Superior temporal gyrus (tissue), 1 donor: ENCODE measurements around the gene KCNJ14.

ENCODE experiments used
- DNase-seq: peaks from one replicate; pipeline ENCODE4 v3.0.0-alpha.2; 2016; ENCODE audit errors: extremely low spot score

Gene KCNJ14

GRCh38 chr19:48445606-48446481, 9.5 kb upstream of the KCNJ14 start, which contains the start of gene GRWD1:
Gene GRWD1 (plus strand): TSS chr19:48445983. CDS start chr19:48446006, 23 bp downstream.
- peak; percentile 96 for DNase-seq

GRCh38 chr19:48446579-48446978, 8.8 kb upstream of the KCNJ14 start:
- DNase-seq, result no peak

GRCh38 chr19:48448563-48448962, 6.8 kb upstream of the KCNJ14 start:
- DNase-seq, result no peak

- no peak for DNase-seq
Observed at GRCh38 chr19:48450441-48450840, 4.9 kb upstream of the KCNJ14 start.

- DNase-seq, result no peak
Observed at GRCh38 chr19:48450863-48451262, 4.5 kb upstream of the KCNJ14 start.

GRCh38 chr19:48451624-48452023, 3.8 kb upstream of the KCNJ14 start:
- DNase-seq, result no peak

- DNase-seq, result no peak
Observed at GRCh38 chr19:48452289-48453190, 2.8 kb upstream of the KCNJ14 start.

- no peak for DNase-seq
Observed at GRCh38 chr19:48454150-48454730, 1.1 kb upstream of the KCNJ14 start.

GRCh38 chr19:48455908-48456562, 661 bp downstream of the KCNJ14 start:
- DNase-seq, result no peak

GRCh38 chr19:48456864-48457263, 1.5 kb downstream of the KCNJ14 start:
- no peak for DNase-seq

GRCh38 chr19:48458016-48458415, 2.6 kb downstream of the KCNJ14 start:
- peak; percentile 20 for DNase-seq

- DNase-seq, result no peak
Observed at GRCh38 chr19:48461651-48461981, 6.2 kb downstream of the KCNJ14 start.

GRCh38 chr19:48461982-48462655, 6.7 kb downstream of the KCNJ14 start:
- no peak for DNase-seq

GRCh38 chr19:48465215-48465614, 9.8 kb downstream of the KCNJ14 start:
- DNase-seq, result no peak

- DNase-seq, result no peak
Observed at GRCh38 chr19:48466561-48467325, 11.4 kb downstream of the KCNJ14 start.

- DNase-seq, result peak; percentile 100
Observed at GRCh38 chr19:48468772-48469288, 13.5 kb downstream of the KCNJ14 start.

- DNase-seq, result peak; percentile 66
Observed at GRCh38 chr19:48469289-48469881, 14.0 kb downstream of the KCNJ14 start, which contains the start of gene CYTH2. Gene CYTH2 (plus strand): TSS chr19:48469369. CDS start chr19:48469508, 139 bp downstream.

GRCh38 chr19:48469934-48470680, 14.7 kb downstream of the KCNJ14 start:
- no peak for DNase-seq

- no peak for DNase-seq
Observed at GRCh38 chr19:48470856-48471255, 15.5 kb downstream of the KCNJ14 start.
